ENCODE measurements around the gene KRTAP22-2.

The KRTAP22-2 gene

GRCh38 chr21:30541764-30542163 is 48.4 kb downstream of the KRTAP22-2 start, which contains the start of gene KRTAP19-6:
Gene KRTAP19-6 (minus strand): TSS chr21:30541864. CDS start chr21:30541833, 31 bp downstream.
- no peak for TF ChIP-seq CTCF (IDR thresholded peaks at IDR 0.05; ENCODE audit: low read depth, low read length)

More at GRCh38 chr21:30541764-30542163, 48.4 kb downstream of the KRTAP22-2 start, which contains the start of gene KRTAP19-6:
- DNase-seq (ENCODE audit: extremely low read depth, low read depth) = no peak

All from AG09319 (cell line).